NCI-H510A (cell line): Measurements from ENCODE around the gene OTUD5.

ENCODE experiments used
- DNase-seq: peaks from one replicate; lab custom pipeline; 2025; lab: John Stamatoyannopoulos, UW

The OTUD5 gene

GRCh38 chrX:48937054-48937907 is 20.1 kb downstream of the OTUD5 start:
- DNase-seq, result no peak

- no peak for DNase-seq
These were observed 20.9 kb downstream of the OTUD5 start for GRCh38 chrX:48936429-48937053.

GRCh38 chrX:48935301-48935670 is 22.1 kb downstream of the OTUD5 start:
- DNase-seq, result no peak

GRCh38 chrX:48934581-48935300 is 22.7 kb downstream of the OTUD5 start:
- DNase-seq, result no peak

- no peak for DNase-seq
These were observed 23.6 kb downstream of the OTUD5 start for GRCh38 chrX:48933757-48934156.

- DNase-seq, result no peak
These were observed 29.5 kb downstream of the OTUD5 start for GRCh38 chrX:48927736-48928382.

- DNase-seq, result no peak
These were observed 30.3 kb downstream of the OTUD5 start for GRCh38 chrX:48927123-48927522.

GRCh38 chrX:48924270-48924669 is 33.1 kb downstream of the OTUD5 start:
- no peak for DNase-seq

- DNase-seq, result no peak
These were observed 33.6 kb downstream of the OTUD5 start for GRCh38 chrX:48923771-48924170.

GRCh38 chrX:48920718-48921104 is 36.7 kb downstream of the OTUD5 start:
- no peak for DNase-seq

- no peak for DNase-seq
These were observed 37.3 kb downstream of the OTUD5 start for GRCh38 chrX:48919947-48920717.

GRCh38 chrX:48919360-48919841 is 38.0 kb downstream of the OTUD5 start:
- no peak for DNase-seq

GRCh38 chrX:48918643-48919340 is 38.6 kb downstream of the OTUD5 start, which contains the start of gene PIM2:
Gene PIM2, minus strand, starts transcription at chrX:48919024. Its CDS starts 190 bp downstream, at chrX:48918834.
- DNase-seq, result peak; percentile 92

GRCh38 chrX:48918301-48918642 is 39.1 kb downstream of the OTUD5 start:
- no peak for DNase-seq

GRCh38 chrX:48917139-48918001 is 40.0 kb downstream of the OTUD5 start:
- DNase-seq, result peak; percentile 62

- no peak for DNase-seq
These were observed 42.6 kb downstream of the OTUD5 start for GRCh38 chrX:48914593-48915493.

- DNase-seq, result no peak
These were observed 43.6 kb downstream of the OTUD5 start for GRCh38 chrX:48913605-48914366.
